Suprapubic skin (tissue), 4 donors: ENCODE measurements around the gene OLFM1. TPM values are rescaled to one million over a fixed set of nuclear protein-coding genes. Genes with fewer than 3 reads are reported as not detected.

Source experiments
- DNase-seq, 2 donors: peaks; one replicate each; pipeline ENCODE4 v3.0.0-alpha.2; 2019; ENCODE audit warnings: low spot score in 2 of 2
- H3K27ac ChIP-seq: fragments of 200-600 bp; sonication (generic); one replicate; pipeline ENCODE4 v1.5.1; 2019
- H3K27me3 ChIP-seq: fragments of 200-600 bp; sonication (generic); one replicate; pipeline ENCODE4 v1.5.1; 2019
- H3K36me3 ChIP-seq: fragments of 200-600 bp; sonication (generic); one replicate; pipeline ENCODE4 v1.5.1; 2019
- H3K4me1 ChIP-seq: fragments of 200-600 bp; sonication (generic); one replicate; pipeline ENCODE4 v1.5.1; 2019
- H3K4me3 ChIP-seq: fragments of 200-600 bp; sonication (generic); one replicate; pipeline ENCODE4 v1.5.1; 2019; ENCODE audit warnings: mild to moderate bottlenecking
- H3K9me3 ChIP-seq: fragments of 200-600 bp; sonication (generic); one replicate; pipeline ENCODE4 v1.5.1; 2019
- CTCF ChIP-seq, 2 donors: fragments of 200-600 bp in 1 of 2; fragments of 450-650 bp in 1 of 2; sonication (generic) in 1 of 2; IDR thresholded peaks; one replicate each; pipeline ENCODE4 v1.5.1; 2016 to 2019; ENCODE audit warnings: antibody characterized with exemption in 2 of 2, mild to moderate bottlenecking in 1 of 2, moderate library complexity in 1 of 2
- EP300 ChIP-seq: sonication (generic); formaldehyde crosslinking; IDR thresholded peaks from one replicate; pipeline ENCODE4 v1.6.1; 2017; ENCODE audit warnings: antibody characterized with exemption
- POLR2A ChIP-seq, 2 donors: fragments of 450-650 bp; IDR thresholded peaks; one replicate each; pipeline ENCODE4 v1.6.1; 2017; ENCODE audit warnings: antibody characterized with exemption in 2 of 2, mild to moderate bottlenecking in 2 of 2, moderate library complexity in 2 of 2
- POLR2AphosphoS5 ChIP-seq, 3 donors: sonication (generic); formaldehyde crosslinking; IDR thresholded peaks; one replicate each; pipeline ENCODE4 v1.6.1; 2017; ENCODE audit warnings: antibody characterized with exemption in 3 of 3
- WGBS: methylation state at CpG from one replicate; pipeline ENCODE4 v1.1.5; 2018; 5-methylcytosine and 5-hydroxymethylcytosine counted together
- total RNA-seq, 4 donors: library from RNA; depleted of rRNA; stranded (reverse); fragments of >200 nt; gene quantifications; one replicate each; pipeline ENCODE4 v1.1.0, GENCODE V29; 2016

The OLFM1 gene
- total RNA-seq, 4 donors from 2014 or later = 4.0 to 15.4 (median 11.7) TPM

GRCh38 chr9:135103931-135104639 lies 16.6 kb downstream of the OLFM1 start:
- Histone ChIP-seq H3K36me3 (no peaks in the 10 kb centered on the region), H3K4me3 (no peak overlapping the region), H3K27me3 (peaks cover 30% of the 10 kb centered on the region), H3K9me3 (no peaks in the 10 kb centered on the region), H3K4me1 (no peaks in the 10 kb centered on the region), H3K27ac (no peak overlapping the region)
- DNase-seq = no peak
- 49% methylated on average over 17 of the region's 28 CpGs for WGBS
- TF ChIP-seq EP300 = no peak
- TF ChIP-seq POLR2A (IDR thresholded peaks at IDR 0.05) = no peak
- TF ChIP-seq CTCF (IDR thresholded peaks at IDR 0.05) = no peak
- no peak for TF ChIP-seq POLR2AphosphoS5 (IDR thresholded peaks at IDR 0.05)

GRCh38 chr9:135104761-135105160 lies 17.3 kb downstream of the OLFM1 start:
- H3K36me3 ChIP-seq = peaks cover 4% of the 10 kb centered on the region
- no peaks in the 10 kb centered on the region for H3K9me3 ChIP-seq
- WGBS = 82% methylated on average over 12 of the region's 12 CpGs
- no peak for DNase-seq
- H3K4me1 ChIP-seq = no peaks in the 10 kb centered on the region
- H3K4me3 ChIP-seq = no peak overlapping the region
- H3K27ac ChIP-seq = no peak overlapping the region
- peaks cover 33% of the 10 kb centered on the region for H3K27me3 ChIP-seq
- TF ChIP-seq CTCF (IDR thresholded peaks at IDR 0.05) (no peak), POLR2A (IDR thresholded peaks at IDR 0.05) (no peak), POLR2AphosphoS5 (IDR thresholded peaks at IDR 0.05) (no peak)

- 76% methylated on average over 31 of the region's 31 CpGs for WGBS
- DNase-seq = no peak
- H3K27me3 ChIP-seq = peaks cover 36% of the 10 kb centered on the region
- no peaks in the 10 kb centered on the region for H3K9me3 ChIP-seq
- H3K4me1 ChIP-seq = no peaks in the 10 kb centered on the region
- no peak overlapping the region for H3K4me3 ChIP-seq
- no peak overlapping the region for H3K27ac ChIP-seq
- no peak for TF ChIP-seq POLR2A (IDR thresholded peaks at IDR 0.05)
- H3K36me3 ChIP-seq = peaks cover 4% of the 10 kb centered on the region
These were observed 17.8 kb downstream of the OLFM1 start for GRCh38 chr9:135105211-135105745.

GRCh38 chr9:135105938-135106491 lies 18.5 kb downstream of the OLFM1 start:
- H3K4me3 ChIP-seq = no peak overlapping the region
- no peak for DNase-seq
- 100% methylated on average over 1 of the region's 21 CpGs for WGBS
- H3K9me3 ChIP-seq = no peaks in the 10 kb centered on the region
- H3K27me3 ChIP-seq = peaks cover 36% of the 10 kb centered on the region
- H3K27ac ChIP-seq = no peak overlapping the region
- H3K4me1 ChIP-seq = no peaks in the 10 kb centered on the region
- TF ChIP-seq POLR2A (IDR thresholded peaks at IDR 0.05) (no peak), POLR2AphosphoS5 (IDR thresholded peaks at IDR 0.05) (no peak), EP300 (no peak), CTCF (IDR thresholded peaks at IDR 0.05) (no peak)
- H3K36me3 ChIP-seq = peaks cover 4% of the 10 kb centered on the region

- WGBS = 86% methylated on average over 7 of the region's 29 CpGs
- DNase-seq = no peak
These were observed 19.2 kb downstream of the OLFM1 start for GRCh38 chr9:135106551-135107270.

More at GRCh38 chr9:135106551-135107270, 19.2 kb downstream of the OLFM1 start:
- TF ChIP-seq POLR2A (IDR thresholded peaks at IDR 0.05) = no peak
- TF ChIP-seq CTCF (IDR thresholded peaks at IDR 0.05) = no peak
- TF ChIP-seq EP300 = no peak
- no peak for TF ChIP-seq POLR2AphosphoS5 (IDR thresholded peaks at IDR 0.05)
- Histone ChIP-seq H3K4me3 (no peak overlapping the region), H3K36me3 (peaks cover 4% of the 10 kb centered on the region), H3K27ac (no peak overlapping the region), H3K4me1 (no peaks in the 10 kb centered on the region), H3K27me3 (peaks cover 36% of the 10 kb centered on the region), H3K9me3 (no peaks in the 10 kb centered on the region)
